HCT116 (cell line): ENCODE data around the gene XKR7. TPM values are rescaled to one million over a fixed set of nuclear protein-coding genes. Genes with fewer than 3 reads are reported as not detected.

ENCODE experiments used
- ATAC-seq: fragments of 200-7000 bp; cut with Tn5 transposase; 2 replicates; pipeline ENCODE4 v1.9.1; 2020; ENCODE audit warnings: mild to moderate bottlenecking, moderate library complexity
- BruUV-seq: library from RNA; stranded (reverse); fragments of 400-500 nt; replicated peaks from 2 replicates; lab custom pipeline; 2021; lab: Mats Ljungman, UMichigan
- CTCF ChIA-PET: fragments of 300-600 bp; sonication (Branson Sonifier 250); formaldehyde crosslinking; loops from one replicate; lab custom pipeline; 2021; ENCODE audit warnings: antibody characterized with exemption; lab: Charles Lee
- POLR2A ChIA-PET: fragments of 300-600, 350-600 bp; sonication (Branson Sonifier 250); formaldehyde crosslinking; loops from one replicate; lab custom pipeline; 2021; ENCODE audit warnings: antibody characterized with exemption; lab: Charles Lee
- RAD21 ChIA-PET, 2 experiments: fragments of 300-600 bp; sonication (Branson Sonifier 250); formaldehyde crosslinking; loops; one replicate each; lab custom pipeline; 2023; ENCODE audit warnings: low total read pairs in 2 of 2; ENCODE audit not compliant: uncharacterized antibody in 2 of 2, unreplicated experiment in 2 of 2, low non-redundant PET in 1 of 2; lab: Charles Lee
- DNase-seq: peaks from one replicate; pipeline ENCODE4 v3.0.0-alpha.2; 2010; ENCODE audit warnings: low read depth, low spot score
- H2AFZ ChIP-seq: fragments of 200-600 bp; shearing (Covaris generic), sonication (generic); 2 replicates; pipeline ENCODE4 v1.6.1; 2017; ENCODE audit warnings: low read depth, mixed run types, mixed read lengths, antibody characterized with exemption, low read length; ENCODE audit not compliant: poor library complexity, severe bottlenecking
- H3K27ac ChIP-seq: 2 replicates; pipeline ENCODE4 v1.5.1; 2012; ENCODE audit warnings: low read depth, low read length
- H3K27me3 ChIP-seq: fragments of 200-600 bp; sonication (generic); 2 replicates; pipeline ENCODE4 v1.6.1; 2016; ENCODE audit warnings: mixed run types, low read length, mixed read lengths; ENCODE audit not compliant: insufficient read depth
- H3K36me3 ChIP-seq, 2 experiments: fragments of 200-500 bp in 1 of 2; fragments of 200-600 bp in 1 of 2; sonication (Bioruptor generic) in 1 of 2; sonication (generic) in 1 of 2; 2 replicates each; pipeline versions ENCODE4 v1.5.1 to v1.6.1; 2014 to 2016; ENCODE audit warnings: low read length in 2 of 2, inconsistent platforms in 1 of 2, mixed read lengths in 1 of 2, mixed run types in 1 of 2; ENCODE audit not compliant: insufficient read depth in 2 of 2, control insufficient read depth in 1 of 2
- H3K4me1 ChIP-seq, 2 experiments: fragments of 200-600 bp in 1 of 2; sonication (generic) in 1 of 2; 2 replicates each; pipeline versions ENCODE4 v1.5.1 to v1.6.1; 2012 to 2017; ENCODE audit warnings: low read length in 2 of 2, inconsistent platforms in 1 of 2, mild to moderate bottlenecking in 1 of 2, mixed read lengths in 1 of 2, mixed run types in 1 of 2, moderate library complexity in 1 of 2; ENCODE audit not compliant: insufficient read depth in 2 of 2, control insufficient read depth in 1 of 2
- H3K4me2 ChIP-seq: fragments of 200-600 bp; sonication (generic); 2 replicates; pipeline ENCODE4 v1.6.1; 2017; ENCODE audit warnings: mixed run types, low read length, mixed read lengths
- H3K4me3 ChIP-seq, 2 experiments: fragments of 200-600 bp in 1 of 2; sonication (generic) in 1 of 2; replicated peaks in 1 of 2; 2 replicates each; pipeline ENCODE4 v1.5.1; 2011 to 2016; ENCODE audit warnings: low read length in 2 of 2, control low read depth in 1 of 2, low read depth in 1 of 2, mild to moderate bottlenecking in 1 of 2, mixed read lengths in 1 of 2, mixed run types in 1 of 2
- H3K79me2 ChIP-seq: fragments of 200-600 bp; sonication (generic); 2 replicates; pipeline ENCODE4 v1.6.1; 2017; ENCODE audit warnings: mild to moderate bottlenecking, mixed run types, low read length, moderate library complexity, mixed read lengths; ENCODE audit not compliant: insufficient read depth
- H3K9ac ChIP-seq: fragments of 200-600 bp; sonication (generic); 2 replicates; pipeline ENCODE4 v1.6.1; 2016; ENCODE audit warnings: low read length, mixed read lengths
- H3K9me2 ChIP-seq: fragments of 200-600 bp; sonication (generic), shearing (Covaris generic); 2 replicates; pipeline ENCODE4 v1.6.1; 2017; ENCODE audit warnings: mixed run types, mild to moderate bottlenecking, moderate library complexity; ENCODE audit not compliant: insufficient read depth
- H3K9me3 ChIP-seq, 2 experiments: fragments of 200-500 bp in 1 of 2; fragments of 200-600 bp in 1 of 2; sonication (Bioruptor generic) in 1 of 2; sonication (generic) in 1 of 2; 2 replicates each; pipeline ENCODE4 v1.6.1; 2014 to 2017; ENCODE audit warnings: low read length in 2 of 2, mixed read lengths in 2 of 2, inconsistent platforms in 1 of 2, low read depth in 1 of 2, mild to moderate bottlenecking in 1 of 2, mixed run types in 1 of 2, moderate library complexity in 1 of 2; ENCODE audit not compliant: control insufficient read depth in 1 of 2, insufficient read depth in 1 of 2
- H4K20me1 ChIP-seq: fragments of 200-600 bp; sonication (generic), shearing (Covaris generic); 2 replicates; pipeline ENCODE4 v1.6.1; 2017; ENCODE audit warnings: mixed run types, mild to moderate bottlenecking, moderate library complexity; ENCODE audit not compliant: insufficient read depth
- ATF3 ChIP-seq: IDR thresholded peaks from 2 replicates; pipeline ENCODE4 v1.6.1; 2012
- CBX3 ChIP-seq: IDR thresholded peaks from 2 replicates; pipeline ENCODE4 v1.6.1; 2012; ENCODE audit warnings: low read depth
- CEBPB ChIP-seq: IDR thresholded peaks from 2 replicates; pipeline ENCODE4 v1.6.1; 2012; ENCODE audit warnings: low read depth
- FOSL1 ChIP-seq: IDR thresholded peaks from 2 replicates; pipeline ENCODE4 v1.6.1; 2012; ENCODE audit warnings: low read depth
- RAD21 ChIP-seq: IDR thresholded peaks from 2 replicates; pipeline ENCODE4 v1.6.1; 2012; ENCODE audit warnings: low read depth, mild to moderate bottlenecking
- SIN3A ChIP-seq: IDR thresholded peaks from 2 replicates; pipeline ENCODE4 v1.6.1; 2012; ENCODE audit warnings: low read depth
- SP1 ChIP-seq: IDR thresholded peaks from 2 replicates; pipeline ENCODE4 v1.6.1; 2012; ENCODE audit warnings: low read depth
- TCF7L2 ChIP-seq: IDR thresholded peaks from 2 replicates; pipeline ENCODE4 v1.7.0; 2011; ENCODE audit warnings: borderline replicate concordance, inconsistent platforms; ENCODE audit not compliant: insufficient read depth, insufficient read length; ENCODE audit errors: extremely low read depth
- ZFX ChIP-seq: fragments of 450-650 bp; IDR thresholded peaks from 2 replicates; pipeline ENCODE4 v1.6.1; 2017
- ZNF274 ChIP-seq: fragments of 200-500 bp; sonication (Bioruptor generic); IDR thresholded peaks from 2 replicates; pipeline ENCODE4 v1.6.1; 2014; ENCODE audit warnings: mild to moderate bottlenecking, low read depth, low read length, inconsistent platforms
- intact Hi-C: fragments of 100-400 bp; cut with micrococcal nuclease; formaldehyde crosslinking; loops from 2 replicates; pipeline ENCODE4 v1.10.0; 2022
- total RNA-seq: library from RNA; stranded (reverse); gene quantifications from one replicate; pipeline ENCODE4 v1.2.1, GENCODE V29; 2021; ENCODE audit not compliant: unreplicated experiment
- TF ChIP-seq, protein P1 (sequence below): IDR thresholded peaks from 2 replicates; pipeline ENCODE4 v1.6.1; 2012
- TF ChIP-seq, protein P2 (sequence below): IDR thresholded peaks from 2 replicates; pipeline ENCODE4 v1.6.1; 2012; ENCODE audit warnings: low read depth
- TF ChIP-seq, protein P3 (sequence below): IDR thresholded peaks from 2 replicates; pipeline ENCODE4 v1.6.1; 2011; ENCODE audit warnings: mild to moderate bottlenecking, low read length, moderate library complexity; ENCODE audit not compliant: insufficient replicate concordance; ENCODE audit errors: extremely low read depth
- TF ChIP-seq, protein P4 (sequence below), 3 experiments: fragments of 200-600 bp in 1 of 3; sonication (generic) in 1 of 3; IDR thresholded peaks in 2 of 3; conservative IDR thresholded peaks in 1 of 3; 2 replicates each; pipeline ENCODE4 v1.5.1; 2012 to 2017; ENCODE audit warnings: low read depth in 2 of 3, low read length in 2 of 3, antibody characterized with exemption in 1 of 3, borderline replicate concordance in 1 of 3, control low read depth in 1 of 3, mild to moderate bottlenecking in 1 of 3, mixed read lengths in 1 of 3, mixed run types in 1 of 3, moderate library complexity in 1 of 3; ENCODE audit not compliant: insufficient read depth in 1 of 3

XKR7 gene
- total RNA-seq, 1 experiment from 2014 or later, result not detected

DNA sequence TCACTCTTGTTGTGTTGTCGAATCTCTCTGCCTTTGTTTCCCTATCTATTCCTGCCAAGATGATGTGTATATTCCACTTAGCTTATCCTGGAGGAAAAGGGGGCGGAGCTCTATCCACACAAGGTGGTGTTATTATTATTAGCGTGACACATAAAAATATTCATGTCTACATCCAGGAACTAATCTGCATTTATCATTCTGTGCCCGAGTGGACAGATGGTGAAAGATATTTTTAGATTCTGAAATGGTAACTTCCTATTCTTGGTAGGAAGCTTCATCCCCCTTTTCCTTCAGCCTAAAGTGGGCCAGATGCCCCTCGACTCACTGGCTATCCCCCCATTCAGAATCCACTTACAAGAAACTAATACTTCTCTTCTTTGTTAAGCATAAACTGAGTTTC, 2.0 kb downstream of the XKR7 start:
- ChIA-PET CTCF (interaction anchor here (1.0 kb wide), 1 partner anchor 18 kb away, joined by 5 read pairs; the partner anchor contains the start of gene PDRG1), POLR2A (no interaction called here), RAD21 (no interaction called here)
- Histone ChIP-seq H3K27me3 (peaks cover 63% of the 10 kb centered on the region), H3K4me3 (no peak overlapping the region), H3K79me2 (no peaks in the 10 kb centered on the region), H4K20me1 (no peaks in the 10 kb centered on the region), H3K9me2 (no peaks in the 10 kb centered on the region), H3K36me3 (no peaks in the 10 kb centered on the region), H3K9ac (no peak overlapping the region), H3K4me2 (no peak overlapping the region), H3K27ac (no peak overlapping the region), H3K9me3 (no peaks in the 10 kb centered on the region)
- DNase-seq (no peak), ATAC-seq (no peak)
- no TSS peak for BruUV-seq
- intact Hi-C loops, result no loop called here
- TF ChIP-seq, protein P1, sequence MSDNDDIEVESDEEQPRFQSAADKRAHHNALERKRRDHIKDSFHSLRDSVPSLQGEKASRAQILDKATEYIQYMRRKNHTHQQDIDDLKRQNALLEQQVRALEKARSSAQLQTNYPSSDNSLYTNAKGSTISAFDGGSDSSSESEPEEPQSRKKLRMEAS, result no peak
- no peak for TF ChIP-seq TCF7L2
- TF ChIP-seq ZNF274, result no peak
- no peak for TF ChIP-seq ZFX
- TF ChIP-seq CEBPB, result no peak
- TF ChIP-seq SIN3A, result no peak
- no peak for TF ChIP-seq ATF3
- TF ChIP-seq CBX3, result no peak
- TF ChIP-seq, protein P2, sequence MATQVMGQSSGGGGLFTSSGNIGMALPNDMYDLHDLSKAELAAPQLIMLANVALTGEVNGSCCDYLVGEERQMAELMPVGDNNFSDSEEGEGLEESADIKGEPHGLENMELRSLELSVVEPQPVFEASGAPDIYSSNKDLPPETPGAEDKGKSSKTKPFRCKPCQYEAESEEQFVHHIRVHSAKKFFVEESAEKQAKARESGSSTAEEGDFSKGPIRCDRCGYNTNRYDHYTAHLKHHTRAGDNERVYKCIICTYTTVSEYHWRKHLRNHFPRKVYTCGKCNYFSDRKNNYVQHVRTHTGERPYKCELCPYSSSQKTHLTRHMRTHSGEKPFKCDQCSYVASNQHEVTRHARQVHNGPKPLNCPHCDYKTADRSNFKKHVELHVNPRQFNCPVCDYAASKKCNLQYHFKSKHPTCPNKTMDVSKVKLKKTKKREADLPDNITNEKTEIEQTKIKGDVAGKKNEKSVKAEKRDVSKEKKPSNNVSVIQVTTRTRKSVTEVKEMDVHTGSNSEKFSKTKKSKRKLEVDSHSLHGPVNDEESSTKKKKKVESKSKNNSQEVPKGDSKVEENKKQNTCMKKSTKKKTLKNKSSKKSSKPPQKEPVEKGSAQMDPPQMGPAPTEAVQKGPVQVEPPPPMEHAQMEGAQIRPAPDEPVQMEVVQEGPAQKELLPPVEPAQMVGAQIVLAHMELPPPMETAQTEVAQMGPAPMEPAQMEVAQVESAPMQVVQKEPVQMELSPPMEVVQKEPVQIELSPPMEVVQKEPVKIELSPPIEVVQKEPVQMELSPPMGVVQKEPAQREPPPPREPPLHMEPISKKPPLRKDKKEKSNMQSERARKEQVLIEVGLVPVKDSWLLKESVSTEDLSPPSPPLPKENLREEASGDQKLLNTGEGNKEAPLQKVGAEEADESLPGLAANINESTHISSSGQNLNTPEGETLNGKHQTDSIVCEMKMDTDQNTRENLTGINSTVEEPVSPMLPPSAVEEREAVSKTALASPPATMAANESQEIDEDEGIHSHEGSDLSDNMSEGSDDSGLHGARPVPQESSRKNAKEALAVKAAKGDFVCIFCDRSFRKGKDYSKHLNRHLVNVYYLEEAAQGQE, result no peak
- TF ChIP-seq, protein P3, sequence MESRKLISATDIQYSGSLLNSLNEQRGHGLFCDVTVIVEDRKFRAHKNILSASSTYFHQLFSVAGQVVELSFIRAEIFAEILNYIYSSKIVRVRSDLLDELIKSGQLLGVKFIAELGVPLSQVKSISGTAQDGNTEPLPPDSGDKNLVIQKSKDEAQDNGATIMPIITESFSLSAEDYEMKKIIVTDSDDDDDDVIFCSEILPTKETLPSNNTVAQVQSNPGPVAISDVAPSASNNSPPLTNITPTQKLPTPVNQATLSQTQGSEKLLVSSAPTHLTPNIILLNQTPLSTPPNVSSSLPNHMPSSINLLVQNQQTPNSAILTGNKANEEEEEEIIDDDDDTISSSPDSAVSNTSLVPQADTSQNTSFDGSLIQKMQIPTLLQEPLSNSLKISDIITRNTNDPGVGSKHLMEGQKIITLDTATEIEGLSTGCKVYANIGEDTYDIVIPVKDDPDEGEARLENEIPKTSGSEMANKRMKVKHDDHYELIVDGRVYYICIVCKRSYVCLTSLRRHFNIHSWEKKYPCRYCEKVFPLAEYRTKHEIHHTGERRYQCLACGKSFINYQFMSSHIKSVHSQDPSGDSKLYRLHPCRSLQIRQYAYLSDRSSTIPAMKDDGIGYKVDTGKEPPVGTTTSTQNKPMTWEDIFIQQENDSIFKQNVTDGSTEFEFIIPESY, result no peak
- no peak for TF ChIP-seq FOSL1
- no peak for TF ChIP-seq SP1
- TF ChIP-seq, protein P4, sequence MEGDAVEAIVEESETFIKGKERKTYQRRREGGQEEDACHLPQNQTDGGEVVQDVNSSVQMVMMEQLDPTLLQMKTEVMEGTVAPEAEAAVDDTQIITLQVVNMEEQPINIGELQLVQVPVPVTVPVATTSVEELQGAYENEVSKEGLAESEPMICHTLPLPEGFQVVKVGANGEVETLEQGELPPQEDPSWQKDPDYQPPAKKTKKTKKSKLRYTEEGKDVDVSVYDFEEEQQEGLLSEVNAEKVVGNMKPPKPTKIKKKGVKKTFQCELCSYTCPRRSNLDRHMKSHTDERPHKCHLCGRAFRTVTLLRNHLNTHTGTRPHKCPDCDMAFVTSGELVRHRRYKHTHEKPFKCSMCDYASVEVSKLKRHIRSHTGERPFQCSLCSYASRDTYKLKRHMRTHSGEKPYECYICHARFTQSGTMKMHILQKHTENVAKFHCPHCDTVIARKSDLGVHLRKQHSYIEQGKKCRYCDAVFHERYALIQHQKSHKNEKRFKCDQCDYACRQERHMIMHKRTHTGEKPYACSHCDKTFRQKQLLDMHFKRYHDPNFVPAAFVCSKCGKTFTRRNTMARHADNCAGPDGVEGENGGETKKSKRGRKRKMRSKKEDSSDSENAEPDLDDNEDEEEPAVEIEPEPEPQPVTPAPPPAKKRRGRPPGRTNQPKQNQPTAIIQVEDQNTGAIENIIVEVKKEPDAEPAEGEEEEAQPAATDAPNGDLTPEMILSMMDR (IDR thresholded peaks at IDR 0.05 in 2 of 3, conservative IDR thresholded peaks at IDR 0.05 in 1 of 3; ENCODE audit: borderline replicate concordance in 1 of 3, insufficient read depth in 1 of 3, low read depth in 2 of 3, low read length in 2 of 3), result no peak
- no peak for TF ChIP-seq RAD21
- TF ChIP-seq, all 23 proteins: peak for 0
- Histone ChIP-seq H2AFZ (no peak overlapping the region), H3K4me1 (no peaks in the 10 kb centered on the region)
